NCI-H524 treated with DMSO at 0.1 percent for 48 hours (cell line): Measurements from ENCODE around the gene TRIM7.
"Not testable (repeated sequence)": the region's sequence is repeated elsewhere in the genome, so short reads cannot be mapped to it uniquely, and the experiment has no call there.

Experiments used
- DNase-seq: peaks from one replicate; lab custom pipeline; 2025; lab: John Stamatoyannopoulos, UW

The TRIM7 gene

GRCh38 chr5:181212934-181213333 lies 7.9 kb upstream of the TRIM7 start:
- DNase-seq: no peak

DNA sequence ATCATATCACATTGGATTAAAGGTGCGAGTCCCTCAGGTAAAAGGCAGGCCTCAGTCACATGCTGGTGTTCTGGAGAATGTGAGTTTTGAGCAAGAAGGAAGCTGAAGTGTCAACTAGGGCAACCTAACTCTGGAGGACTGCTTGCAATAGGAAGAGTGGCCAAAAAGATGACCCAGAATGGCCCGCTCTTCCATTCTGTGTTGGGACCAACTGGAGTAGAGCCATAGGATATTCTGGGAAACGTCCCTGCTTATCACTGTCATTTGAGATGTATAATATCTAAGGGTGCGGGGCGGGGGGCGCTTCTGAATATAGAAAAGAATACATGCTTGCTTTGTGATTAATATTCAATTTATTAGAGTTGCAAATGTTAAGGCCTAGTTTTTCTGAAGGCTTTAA lies 7.1 kb upstream of the TRIM7 start:
- DNase-seq: no peak

- DNase-seq: no peak
Measured at GRCh38 chr5:181211208-181211607, 6.2 kb upstream of the TRIM7 start.

DNA sequence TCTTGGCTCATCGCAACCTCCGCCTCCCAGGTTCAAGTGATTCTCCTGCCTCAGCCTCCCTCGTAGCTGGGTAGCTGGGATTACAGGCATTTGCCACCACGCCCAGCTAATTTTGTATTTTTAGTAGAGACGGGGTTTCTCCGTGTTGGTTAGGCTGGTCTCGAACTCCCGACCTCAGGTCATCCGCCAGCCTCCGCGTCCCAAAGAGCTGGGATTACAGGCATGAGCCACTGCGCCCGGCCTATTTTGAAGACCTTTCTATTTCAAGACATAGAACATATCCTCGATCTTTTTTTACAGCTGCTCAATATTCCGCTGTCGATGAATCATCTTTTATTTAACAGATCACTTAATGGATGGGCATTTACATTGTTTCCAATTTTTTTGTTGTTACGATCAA lies 5.7 kb upstream of the TRIM7 start:
- DNase-seq: not testable (repeated sequence)

- DNase-seq: not testable (repeated sequence)
Measured at GRCh38 chr5:181210148-181210547, 5.2 kb upstream of the TRIM7 start.

- not testable (repeated sequence) for DNase-seq
Measured at GRCh38 chr5:181209006-181209405, 4.0 kb upstream of the TRIM7 start.

GRCh38 chr5:181207960-181208253 lies 2.9 kb upstream of the TRIM7 start:
- no peak for DNase-seq

- DNase-seq: no peak
Measured at GRCh38 chr5:181207214-181207959, 2.4 kb upstream of the TRIM7 start.

- no peak for DNase-seq
Measured at GRCh38 chr5:181205761-181206649, 1.0 kb upstream of the TRIM7 start.

- no peak for DNase-seq
Measured at GRCh38 chr5:181204113-181204825, 727 bp downstream of the TRIM7 start.

DNA sequence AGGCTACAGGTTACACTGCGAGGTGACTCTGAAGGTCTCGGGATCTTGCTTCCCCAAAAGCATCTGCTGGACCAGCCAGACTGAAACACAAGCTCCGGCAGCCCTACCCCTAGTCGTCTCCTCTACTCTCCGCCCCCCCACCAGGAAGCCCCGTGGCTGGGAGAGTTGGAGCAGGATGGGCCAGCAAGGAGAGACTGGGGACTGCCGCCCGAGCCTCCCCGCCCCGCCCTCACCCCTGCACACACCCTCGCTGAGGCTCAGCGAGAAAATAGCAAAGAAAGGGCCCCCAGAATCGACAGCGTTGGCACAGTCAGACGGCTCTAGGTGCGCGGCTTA lies 1.3 kb downstream of the TRIM7 start:
- no peak for DNase-seq

DNA sequence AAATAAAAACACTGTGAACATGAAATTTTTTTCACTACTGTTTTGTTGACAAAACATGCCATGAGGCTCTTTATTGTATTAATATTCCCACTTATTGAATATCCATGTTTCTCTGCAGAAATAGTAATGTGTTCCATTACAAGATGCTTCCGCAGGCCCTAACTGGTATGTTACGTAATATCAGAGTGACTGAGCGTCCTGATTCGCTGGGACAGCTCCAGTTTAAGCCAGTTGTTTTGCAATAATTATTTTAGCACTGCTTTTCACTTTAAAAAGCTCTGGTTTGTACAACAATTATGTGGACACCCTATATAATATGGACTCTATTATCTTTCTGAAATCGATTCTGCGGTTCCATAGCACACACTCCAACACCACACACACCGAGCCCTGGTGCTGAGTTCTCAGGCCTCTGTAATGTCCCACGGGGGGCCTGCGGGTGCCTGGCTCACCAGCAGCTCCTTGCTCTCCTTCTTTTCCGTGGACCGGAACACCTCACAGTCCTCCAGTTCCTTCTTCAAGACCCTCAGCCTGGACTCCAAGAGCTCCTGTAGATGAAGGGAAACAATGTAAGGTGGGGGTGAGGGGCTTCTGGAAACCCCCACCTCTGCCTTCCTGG lies 1.8 kb downstream of the TRIM7 start:
- DNase-seq: no peak

DNA sequence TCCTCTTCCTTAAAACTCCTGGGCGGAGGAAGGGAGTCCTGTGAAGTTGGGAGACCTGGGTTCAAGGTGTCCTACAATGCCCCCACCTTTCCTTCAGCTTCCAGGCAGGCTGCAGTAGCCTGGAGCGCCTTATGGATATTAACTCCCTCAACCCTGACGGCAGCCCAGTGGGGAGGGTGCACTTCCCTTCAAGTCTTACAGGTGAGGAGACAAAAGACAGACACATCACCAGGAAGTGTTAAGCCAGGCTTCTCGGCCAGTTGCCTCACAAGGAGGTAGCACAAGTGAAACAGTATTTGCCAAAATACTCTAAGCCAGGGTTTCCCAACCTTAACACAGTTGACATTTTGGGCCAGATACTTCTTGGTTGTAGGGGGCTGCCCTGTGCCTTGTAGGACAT lies 4.2 kb downstream of the TRIM7 start:
- DNase-seq: no peak

DNA sequence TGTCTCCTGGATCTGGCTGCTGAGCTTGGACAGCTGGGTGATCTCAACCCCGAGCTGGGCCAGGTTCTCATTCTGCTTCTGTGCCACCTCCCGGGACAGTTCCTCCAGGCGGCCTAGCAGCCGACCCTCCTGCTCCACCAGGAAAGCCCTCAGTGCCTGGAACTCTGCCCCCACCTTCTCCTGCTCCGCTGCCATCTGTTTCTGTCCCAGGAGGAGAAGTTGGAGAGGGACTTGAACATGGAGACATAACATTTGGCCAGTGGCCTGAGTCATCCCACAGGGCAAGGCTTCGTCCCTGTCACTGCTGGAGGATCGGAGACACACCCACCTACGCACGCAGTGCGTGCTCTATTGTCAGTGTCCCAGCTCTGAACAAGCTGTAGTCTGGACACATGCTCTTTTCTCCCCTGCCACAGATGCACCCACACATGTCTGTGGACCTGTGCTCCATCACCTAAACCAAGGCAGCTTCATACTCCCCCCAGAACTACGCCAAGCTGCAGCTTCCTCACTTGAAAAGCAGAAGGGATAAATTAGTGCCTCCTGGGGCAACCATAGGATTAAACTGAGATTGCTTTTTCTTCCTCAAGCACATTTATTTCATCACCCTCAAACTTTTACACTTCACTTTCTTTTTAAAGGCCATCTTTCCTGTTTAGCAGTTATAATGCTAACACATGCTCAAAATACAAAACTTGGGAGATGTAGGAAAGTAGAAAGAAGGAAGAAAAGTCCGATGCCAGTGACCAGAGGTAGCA lies 4.9 kb downstream of the TRIM7 start:
- DNase-seq: no peak

- DNase-seq: no peak
Measured at GRCh38 chr5:181198905-181199519, 6.0 kb downstream of the TRIM7 start.

GRCh38 chr5:181198106-181198685 lies 6.8 kb downstream of the TRIM7 start:
- DNase-seq: no peak

DNA sequence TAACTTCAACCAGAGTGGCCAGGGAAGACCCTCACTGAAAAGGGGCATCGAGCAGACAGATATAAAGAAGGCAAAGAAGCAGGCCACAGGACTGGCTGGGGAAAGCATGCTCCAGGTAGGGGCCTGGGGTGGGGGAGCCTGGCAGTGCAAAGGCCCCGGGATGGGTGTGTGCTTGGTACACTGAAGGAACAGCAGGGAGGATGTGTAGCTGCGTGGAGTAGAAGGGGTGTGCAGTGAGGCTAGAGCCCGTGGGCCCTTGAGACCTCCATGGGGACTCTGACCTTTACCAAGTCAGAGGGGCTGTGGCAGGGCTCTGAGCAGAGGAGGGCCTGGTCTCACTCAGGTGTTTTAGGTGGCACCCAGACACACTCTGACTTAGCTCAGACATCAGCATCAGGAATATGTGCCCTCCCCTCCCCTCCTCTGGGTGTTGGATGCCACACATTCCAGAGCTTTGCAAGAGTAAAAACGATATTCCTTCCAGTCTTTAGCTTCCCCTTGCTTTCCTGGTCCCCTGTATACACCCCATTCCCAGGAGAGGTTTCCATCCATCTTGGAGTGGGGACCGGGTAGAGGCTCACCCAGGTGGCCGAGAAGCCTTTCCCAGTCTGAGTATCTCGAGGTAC lies 7.6 kb downstream of the TRIM7 start:
- no peak for DNase-seq

GRCh38 chr5:181195249-181195761 lies 9.7 kb downstream of the TRIM7 start:
- no peak for DNase-seq

DNA sequence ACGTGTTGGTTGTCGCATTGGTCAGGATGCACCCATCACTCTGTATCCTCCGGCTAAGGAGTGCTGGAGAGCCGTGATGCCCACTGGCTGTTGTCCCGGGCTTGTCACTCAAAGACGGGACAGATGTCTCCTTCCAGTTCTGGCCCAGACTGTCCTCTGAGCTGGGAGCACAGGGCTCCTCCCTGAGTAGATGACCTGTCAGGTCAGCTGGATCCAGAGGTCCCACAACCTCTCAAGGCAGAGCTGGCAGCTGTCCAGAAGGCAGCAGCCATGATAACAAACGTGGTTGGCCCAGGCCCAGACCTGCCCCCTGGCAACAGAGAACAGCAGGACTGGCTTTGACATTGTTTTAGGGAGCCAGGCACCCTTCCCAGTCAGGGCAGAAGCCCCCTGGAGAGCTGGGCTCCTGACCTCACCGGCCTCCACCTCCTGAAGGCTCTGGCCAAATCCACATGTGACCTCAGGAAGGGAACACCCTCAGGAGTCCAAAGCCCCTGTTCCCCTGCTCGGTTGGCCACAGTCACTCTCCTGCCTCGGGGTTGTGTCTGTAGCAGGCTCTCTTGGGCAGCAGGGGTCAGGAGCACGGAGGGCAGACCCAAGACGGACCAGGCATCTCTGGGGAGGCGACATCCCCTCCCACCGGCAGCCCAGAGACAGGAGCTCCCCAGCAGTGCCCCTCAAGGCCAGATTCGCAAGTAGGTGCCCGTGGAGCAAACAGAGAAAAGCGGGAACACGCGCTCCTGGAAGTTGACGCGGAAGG lies 10.3 kb downstream of the TRIM7 start:
- DNase-seq: no peak

- no peak for DNase-seq
Measured at GRCh38 chr5:181193656-181194055, 11.3 kb downstream of the TRIM7 start.
